Stimulated activated CD8-positive, alpha-beta memory T cell treated with anti-CD3 and anti-CD28 coated beads, Interleukin-12 subunit alpha, Interleukin-12 subunit beta, amount 100 ng/mL, for 4 hours (primary cell): ENCODE data around the gene MTG2.

Experiments
- DNase-seq: peaks from one replicate; pipeline ENCODE4 v3.0.0-alpha.2; 2020; ENCODE audit warnings: low read depth

Gene MTG2

GRCh38 chr20:62182469-62183425 lies at the start of gene MTG2:
TSS of gene MTG2 (plus strand) at chr20:62183028. CDS start at chr20:62193421, 10,393 bp downstream.
- DNase-seq: peak; percentile 90

- no peak for DNase-seq
Measured at GRCh38 chr20:62133051-62133845, 49.6 kb upstream of the MTG2 start.

- DNase-seq: no peak
Measured at GRCh38 chr20:62133864-62134263, 49.0 kb upstream of the MTG2 start.

GRCh38 chr20:62134735-62135231 lies 48.0 kb upstream of the MTG2 start:
- no peak for DNase-seq

GRCh38 chr20:62135573-62136266 lies 47.1 kb upstream of the MTG2 start:
- DNase-seq: no peak

- peak; percentile 30 for DNase-seq
Measured at GRCh38 chr20:62136283-62137091, 46.3 kb upstream of the MTG2 start.

- no peak for DNase-seq
Measured at GRCh38 chr20:62137092-62137384, 45.8 kb upstream of the MTG2 start.

- DNase-seq: no peak
Measured at GRCh38 chr20:62137478-62138203, 45.2 kb upstream of the MTG2 start.

GRCh38 chr20:62138204-62138543 lies 44.7 kb upstream of the MTG2 start:
- no peak for DNase-seq

GRCh38 chr20:62138912-62139311 lies 43.9 kb upstream of the MTG2 start:
- DNase-seq: no peak

GRCh38 chr20:62139636-62140035 lies 43.2 kb upstream of the MTG2 start:
- DNase-seq: no peak

GRCh38 chr20:62141043-62141396 lies 41.8 kb upstream of the MTG2 start:
- DNase-seq: no peak

- no peak for DNase-seq
Measured at GRCh38 chr20:62141397-62142251, 41.2 kb upstream of the MTG2 start.

GRCh38 chr20:62142252-62143080 lies 40.4 kb upstream of the MTG2 start:
- DNase-seq: no peak

GRCh38 chr20:62143081-62143956 lies 39.5 kb upstream of the MTG2 start, which contains the start of the genes PSMA7 and SS18L1:
TSS of gene PSMA7 (minus strand) at chr20:62143394. CDS start at chr20:62143303, 91 bp downstream.
TSS of gene SS18L1 (plus strand) at chr20:62143769. CDS start at chr20:62143821, 52 bp downstream.
- DNase-seq: peak; percentile 81

GRCh38 chr20:62143957-62144825 lies 38.6 kb upstream of the MTG2 start:
- peak; percentile 35 for DNase-seq

GRCh38 chr20:62145688-62146018 lies 37.2 kb upstream of the MTG2 start:
- no peak for DNase-seq
